H1 (cell line): ENCODE measurements around the gene F10. TPM values are rescaled to one million over a fixed set of nuclear protein-coding genes. Genes with fewer than 3 reads are reported as not detected.

Experiments
- CTCF ChIA-PET: fragments of 300-600 bp; sonication (Branson Sonifier 250); formaldehyde crosslinking; loops from one replicate; lab custom pipeline; 2021; ENCODE audit not compliant: partially characterized antibody; lab: Charles Lee
- POLR2A ChIA-PET: fragments of 300-600 bp; sonication (Branson Sonifier 250); formaldehyde crosslinking; loops from one replicate; lab custom pipeline; 2021; ENCODE audit warnings: inconsistent platforms; ENCODE audit not compliant: partially characterized antibody; lab: Charles Lee
- DNase-seq, 2 experiments: peaks; one replicate each; pipeline versions ENCODE4 v3.0.0 to v3.0.0-alpha.2; 2010 to 2022; ENCODE audit warnings: low spot score in 2 of 2, low read depth in 1 of 2, mixed read lengths in 1 of 2
- FAIRE-seq: peaks from 2 replicates; lab custom pipeline; 2011; peaks lifted over from hg19 to GRCh38; lab: Jason Lieb, UNC
- H2AFZ ChIP-seq: 2 replicates; pipeline ENCODE4 v1.8.1; 2012; ENCODE audit warnings: low read length, inconsistent platforms
- H2AK5ac ChIP-seq: 2 replicates; pipeline ENCODE4 v1.6.1; 2013; ENCODE audit warnings: low read depth, low read length
- H2BK120ac ChIP-seq: replicated peaks from 2 replicates; pipeline ENCODE3; 2013; ENCODE audit warnings: low read depth, low read length, inconsistent platforms
- H2BK12ac ChIP-seq: 2 replicates; pipeline ENCODE4 v1.6.1; 2013; ENCODE audit warnings: low read depth, low read length
- H2BK15ac ChIP-seq: 2 replicates; pipeline ENCODE4 v1.6.1; 2013; ENCODE audit warnings: low read length
- H2BK20ac ChIP-seq: 2 replicates; pipeline ENCODE4 v1.6.1; 2013; ENCODE audit warnings: low read length
- H2BK5ac ChIP-seq: 2 replicates; pipeline ENCODE4 v1.6.1; 2013; ENCODE audit warnings: low read depth, low read length
- H3K14ac ChIP-seq: 2 replicates; pipeline ENCODE4 v1.6.1; 2013; ENCODE audit warnings: inconsistent platforms; ENCODE audit not compliant: insufficient read length
- H3K18ac ChIP-seq: 2 replicates; pipeline ENCODE4 v1.6.1; 2013; ENCODE audit warnings: low read length; ENCODE audit errors: extremely low read depth
- H3K23ac ChIP-seq: 2 replicates; pipeline ENCODE4 v1.6.1; 2013; ENCODE audit warnings: inconsistent platforms; ENCODE audit not compliant: insufficient read length
- H3K23me2 ChIP-seq: 2 replicates; pipeline ENCODE4 v1.6.1; 2013; ENCODE audit warnings: low read depth, low read length
- H3K27ac ChIP-seq: 2 replicates; pipeline ENCODE4 v1.6.1; 2011; ENCODE audit warnings: low read depth, low read length, inconsistent platforms
- H3K27me3 ChIP-seq, 4 experiments: replicated peaks in 1 of 4; 1 replicate in 1 of 4; 2 replicates in 3 of 4; pipeline versions ENCODE4 v1.6.1 to v1.8.1; 2011 to 2013; ENCODE audit warnings: low read length in 3 of 4, mild to moderate bottlenecking in 3 of 4, inconsistent platforms in 2 of 4, mixed read lengths in 2 of 4, moderate library complexity in 1 of 4; ENCODE audit not compliant: control insufficient read depth in 3 of 4, insufficient read depth in 3 of 4; ENCODE audit errors: extremely low read depth in 1 of 4
- H3K36me3 ChIP-seq, 4 experiments: 2 replicates each; pipeline versions ENCODE4 v1.6.1 to v1.8.1; 2011 to 2013; ENCODE audit warnings: mild to moderate bottlenecking in 4 of 4, low read length in 3 of 4, moderate library complexity in 2 of 4, control low read depth in 1 of 4, inconsistent platforms in 1 of 4; ENCODE audit not compliant: insufficient read depth in 4 of 4, control insufficient read depth in 2 of 4
- H3K4ac ChIP-seq: replicated peaks from 2 replicates; pipeline ENCODE3; 2013; ENCODE audit warnings: low read length, low read depth, mixed read lengths, inconsistent platforms; ENCODE audit not compliant: insufficient read length
- H3K4me1 ChIP-seq, 4 experiments: replicated peaks in 1 of 4; 1 replicate in 1 of 4; 2 replicates in 3 of 4; pipeline versions ENCODE4 v1.6.1 to v1.8.1; 2011 to 2013; ENCODE audit warnings: low read length in 3 of 4, inconsistent platforms in 2 of 4, mixed read lengths in 1 of 4; ENCODE audit not compliant: insufficient read depth in 4 of 4, control insufficient read depth in 3 of 4
- H3K4me2 ChIP-seq, 2 experiments: 2 replicates each; pipeline versions ENCODE4 v1.6.1 to v1.8.1; 2011 to 2013; ENCODE audit warnings: low read depth in 2 of 2, low read length in 2 of 2, control low read depth in 1 of 2, inconsistent platforms in 1 of 2, mild to moderate bottlenecking in 1 of 2; ENCODE audit not compliant: insufficient read depth in 1 of 2
- H3K4me3 ChIP-seq, 4 experiments: fragments of 200-600, 300-600 bp in 1 of 4; sonication (generic), shearing (Covaris generic), sonication (Bioruptor Twin) in 1 of 4; 2 replicates each; pipeline versions ENCODE4 v1.5.1 to v1.8.1; 2011 to 2016; ENCODE audit warnings: low read length in 4 of 4, low read depth in 3 of 4, control low read depth in 2 of 4, inconsistent platforms in 2 of 4, mild to moderate bottlenecking in 2 of 4, mixed read lengths in 1 of 4, moderate library complexity in 1 of 4; ENCODE audit not compliant: insufficient read depth in 2 of 4; ENCODE audit errors: extremely low read depth in 1 of 4
- H3K56ac ChIP-seq: replicated peaks from 2 replicates; pipeline ENCODE3; 2013; ENCODE audit warnings: low read depth, mild to moderate bottlenecking, mixed read lengths, low read length, inconsistent platforms; ENCODE audit not compliant: insufficient read length
- H3K79me1 ChIP-seq: 2 replicates; pipeline ENCODE4 v1.6.1; 2013; ENCODE audit warnings: low read depth, low read length, control low read depth
- H3K79me2 ChIP-seq, 2 experiments: 2 replicates each; pipeline versions ENCODE4 v1.6.1 to v1.8.1; 2012 to 2013; ENCODE audit warnings: low read length in 2 of 2, mild to moderate bottlenecking in 2 of 2, inconsistent platforms in 1 of 2; ENCODE audit not compliant: insufficient read depth in 2 of 2, control insufficient read depth in 1 of 2
- H3K9ac ChIP-seq, 4 experiments: replicated peaks in 1 of 4; 1 replicate in 1 of 4; 2 replicates in 3 of 4; pipeline versions ENCODE4 v1.6.1 to v1.8.1; 2011 to 2013; ENCODE audit warnings: low read depth in 3 of 4, low read length in 3 of 4, control low read depth in 2 of 4, mild to moderate bottlenecking in 2 of 4, moderate library complexity in 2 of 4, inconsistent platforms in 1 of 4; ENCODE audit errors: extremely low read depth in 1 of 4
- H3K9me3 ChIP-seq, 2 experiments: 2 replicates each; pipeline versions ENCODE4 v1.6.1 to v1.8.1; 2012 to 2013; ENCODE audit warnings: mild to moderate bottlenecking in 2 of 2, moderate library complexity in 2 of 2, control low read depth in 1 of 2, inconsistent platforms in 1 of 2, low read depth in 1 of 2, low read length in 1 of 2, mixed read lengths in 1 of 2; ENCODE audit not compliant: insufficient read depth in 2 of 2
- H4K20me1 ChIP-seq, 2 experiments: replicated peaks in 1 of 2; 2 replicates each; pipeline versions ENCODE3 to v1.8.1; 2011 to 2013; ENCODE audit warnings: inconsistent platforms in 2 of 2, low read length in 2 of 2, mild to moderate bottlenecking in 1 of 2; ENCODE audit not compliant: insufficient read depth in 2 of 2, control insufficient read depth in 1 of 2
- H4K5ac ChIP-seq: 2 replicates; pipeline ENCODE4 v1.6.1; 2013; ENCODE audit warnings: low read length, low read depth, mixed read lengths, inconsistent platforms; ENCODE audit not compliant: insufficient read length
- H4K8ac ChIP-seq: 2 replicates; pipeline ENCODE4 v1.8.0; 2013; ENCODE audit warnings: mild to moderate bottlenecking, moderate library complexity, low read length, inconsistent platforms; ENCODE audit not compliant: insufficient read depth; ENCODE audit errors: extremely low read depth
- H4K91ac ChIP-seq: replicated peaks from 2 replicates; pipeline ENCODE3; 2013; ENCODE audit warnings: low read length, mixed read lengths, inconsistent platforms; ENCODE audit not compliant: insufficient read length
- CHD1 ChIP-seq: IDR thresholded peaks from 2 replicates; pipeline ENCODE4 v1.6.1; 2012; ENCODE audit warnings: low read depth, low read length, improper control_type of control experiment
- HDAC2 ChIP-seq, 2 experiments: fragments of 300-600 bp in 1 of 2; sonication (generic) in 1 of 2; IDR thresholded peaks; 2 replicates each; pipeline ENCODE4 v1.6.1; 2011 to 2012; ENCODE audit warnings: low read depth in 2 of 2, low read length in 2 of 2, mild to moderate bottlenecking in 2 of 2, moderate library complexity in 2 of 2, borderline replicate concordance in 1 of 2, inconsistent platforms in 1 of 2
- KDM1A ChIP-seq: fragments of 200-600, 300-600 bp; sonication (generic); IDR thresholded peaks from 2 replicates; pipeline ENCODE4 v1.7.1; 2016; ENCODE audit warnings: mild to moderate bottlenecking, low read length, borderline replicate concordance
- POLR2A ChIP-seq, 2 experiments: IDR thresholded peaks; 1 replicate in 1 of 2; 2 replicates in 1 of 2; pipeline ENCODE4 v1.6.1; 2011; ENCODE audit warnings: low read depth in 2 of 2, low read length in 2 of 2, mild to moderate bottlenecking in 2 of 2; ENCODE audit errors: control extremely low read depth in 1 of 2
- RFX5 ChIP-seq: IDR thresholded peaks from 2 replicates; pipeline ENCODE4 v1.6.1; 2011; ENCODE audit warnings: low read depth, low read length, improper control_type of control experiment, borderline replicate concordance
- SIN3A ChIP-seq, 2 experiments: IDR thresholded peaks in 1 of 2; conservative IDR thresholded peaks in 1 of 2; 2 replicates each; pipeline ENCODE4 v1.6.1; 2011 to 2012; ENCODE audit warnings: low read length in 2 of 2, improper control_type of control experiment in 1 of 2, low read depth in 1 of 2, mild to moderate bottlenecking in 1 of 2
- SP1 ChIP-seq: IDR thresholded peaks from 2 replicates; pipeline ENCODE4 v1.6.1; 2011; ENCODE audit warnings: low read depth, low read length
- SP4 ChIP-seq: IDR thresholded peaks from 2 replicates; pipeline ENCODE4 v1.6.1; 2012; ENCODE audit warnings: low read length, inconsistent platforms
- TAF7 ChIP-seq: optimal IDR thresholded peaks from 2 replicates; pipeline ENCODE3; 2011; ENCODE audit warnings: low read depth, mild to moderate bottlenecking, inconsistent platforms, low read length, moderate library complexity, borderline replicate concordance
- TEAD4 ChIP-seq: IDR thresholded peaks from 2 replicates; pipeline ENCODE4 v1.6.1; 2012; ENCODE audit warnings: low read depth, low read length, inconsistent platforms, mixed read lengths
- WGBS, 2 experiments: shearing (Covaris generic) in 1 of 2; methylation state at CpG; one replicate each; pipeline versions ENCODE4 v1.1.6 to v1.1.7; 2013 to 2015; ENCODE audit warnings: low lambda C conversion rate in 2 of 2, mixed read lengths in 2 of 2, inconsistent platforms in 1 of 2, low coverage in 1 of 2, missing lambda C conversion rate in 1 of 2; ENCODE audit not compliant: insufficient replicate concordance in 2 of 2, insufficient coverage in 1 of 2, insufficient read length in 1 of 2; ENCODE audit errors: extremely low coverage in 1 of 2, missing lambda C conversion rate in 1 of 2; 5-methylcytosine and 5-hydroxymethylcytosine counted together
- polyA plus RNA-seq, 7 experiments: library from polyadenylated mRNA; depleted of rRNA in 3 of 7; stranded (reverse) in 5 of 7; unstranded in 2 of 7; fragments of >200 nt in 5 of 7; fragments of 200-250 nt in 2 of 7; gene quantifications; 1 replicate in 5 of 7; 2 replicates in 1 of 7; 4 replicates in 1 of 7; pipeline versions ENCODE4 v1.2.1 to v1.2.3, GENCODE V29; 2011 to 2013; ENCODE audit warnings: missing spikeins in 2 of 7, mixed read lengths in 2 of 7
- total RNA-seq: library from RNA; stranded (reverse); fragmentation: NEBNext Ultra II Directional; extraction: Animal tissue kit (Norgen Biotek cat#: 25700); gene quantifications from 2 replicates; pipeline ENCODE4 v1.2.1, GENCODE V29; 2021
- TF ChIP-seq, protein P1 (sequence below): IDR thresholded peaks from 2 replicates; pipeline ENCODE4 v1.6.1; 2012; ENCODE audit warnings: inconsistent platforms

F10 gene
- total and polyA plus RNA-seq, 2 of the 8 experiments (the other 6 are each of a cell fraction or from before 2014, with no cell fraction given) = 2.0 to 4.2 TPM

DNA sequence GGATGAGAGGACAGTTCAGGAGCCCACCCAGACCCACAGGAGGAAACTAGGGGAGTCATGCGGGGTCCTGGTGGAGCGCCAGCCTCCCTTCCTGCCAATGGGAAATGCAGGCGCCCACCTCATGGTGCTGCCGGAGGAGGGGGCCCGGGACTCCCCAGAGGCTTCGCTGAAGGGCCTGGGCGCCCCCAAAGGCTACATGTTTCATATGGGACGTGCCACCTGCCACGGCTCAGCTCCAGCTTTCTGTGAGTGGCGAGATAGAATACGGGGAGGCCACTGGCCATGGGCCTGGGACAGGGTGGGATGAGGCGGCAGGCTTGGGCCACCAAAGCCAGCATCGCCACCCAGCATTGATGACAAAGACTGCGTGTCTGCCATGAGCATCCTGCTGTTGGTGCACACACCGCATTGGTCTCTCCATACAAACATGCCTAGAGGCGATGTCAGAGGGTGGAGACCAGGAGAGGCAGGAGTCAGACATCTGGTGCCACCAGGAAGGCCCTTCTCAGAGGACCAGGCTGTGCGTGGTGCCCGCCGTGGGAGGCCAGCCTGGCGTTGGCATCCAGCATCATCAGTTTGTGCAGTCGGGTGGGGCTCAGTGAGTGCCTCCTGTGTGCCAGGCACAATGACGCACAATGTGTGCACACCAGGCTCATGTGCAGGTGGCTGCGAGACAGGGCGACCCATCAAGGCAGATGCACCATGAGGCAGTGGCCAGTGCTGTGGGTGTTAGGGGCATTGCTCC, 1.2 kb upstream of the F10 start:
- POLR2A ChIA-PET = no interaction called here
- Histone ChIP-seq H2BK120ac (no peak overlapping the region), H2BK15ac (peak overlapping the region; percentile 81; the same call in 1 of the 2 replicates), H3K23ac (no peak overlapping the region), H3K4me2 (no peak overlapping the region), H3K4ac (no peak overlapping the region), H3K14ac (no peak overlapping the region), H3K18ac (no peak overlapping the region), H3K79me1 (no peaks in the 10 kb centered on the region), H3K56ac (no peak overlapping the region), H3K23me2 (no peaks in the 10 kb centered on the region), H4K91ac (no peak overlapping the region), H3K9me3 (no peaks in the 10 kb centered on the region), H3K27ac (no peak overlapping the region), H2BK20ac (0 out of 2 replicates have a peak overlapping the region, but pooled peaks have one; percentile 61), H3K4me1 (peaks cover 0 to 10% (median 8%) of the 10 kb centered on the region in 4 experiments; a peak in 5 of 7 replicates), H3K4me3 (no peak overlapping the region), H3K9ac (no peak overlapping the region), H2BK5ac (no peak overlapping the region), H4K8ac (0 out of 2 replicates have a peak overlapping the region, but pooled peaks have one; percentile 2), H2AFZ (no peak overlapping the region), H3K36me3 (no peaks in the 10 kb centered on the region; a peak in 1 of 8 replicates), H2BK12ac (peak overlapping the region; percentile 27; the same call in 1 of the 2 replicates), H3K27me3 (no peaks in the 10 kb centered on the region; a peak in 2 of 7 replicates), H3K79me2 (no peaks in the 10 kb centered on the region), H2AK5ac (no peak overlapping the region), H4K20me1 (peaks cover 0 to 4% of the 10 kb centered on the region in 2 experiments), H4K5ac (no peak overlapping the region)
- 93% methylated on average over 24 of the region's 24 CpGs; no CpG with 5 or more reads in 1 of the 2 experiments for WGBS, 2 experiments
- CTCF ChIA-PET = interaction anchor here (0.7 to 1.6 kb wide), 2 partner anchors 11 to 214 kb away, joined by 3 to 4 read pairs; no protein-coding TSS in a partner anchor
- TF ChIP-seq POLR2A (IDR thresholded peaks at IDR 0.05; ENCODE audit: control extremely low read depth in 1 of 2, low read depth in 2 of 2, low read length in 2 of 2) = no peak
- TF ChIP-seq SIN3A (conservative IDR thresholded peaks at IDR 0.05 in 1 of 2, IDR thresholded peaks at IDR 0.05 in 1 of 2; ENCODE audit: low read depth in 1 of 2, low read length in 2 of 2) = no peak
- no peak for TF ChIP-seq HDAC2 (IDR thresholded peaks at IDR 0.05; ENCODE audit: borderline replicate concordance in 1 of 2, low read depth in 2 of 2, low read length in 2 of 2)
- TF ChIP-seq CHD1 = no peak
- no peak for TF ChIP-seq KDM1A
- no peak for TF ChIP-seq TEAD4
- no peak for TF ChIP-seq TAF7
- no peak for TF ChIP-seq RFX5
- TF ChIP-seq, protein P1, sequence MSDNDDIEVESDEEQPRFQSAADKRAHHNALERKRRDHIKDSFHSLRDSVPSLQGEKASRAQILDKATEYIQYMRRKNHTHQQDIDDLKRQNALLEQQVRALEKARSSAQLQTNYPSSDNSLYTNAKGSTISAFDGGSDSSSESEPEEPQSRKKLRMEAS = no peak
- TF ChIP-seq SP1 = no peak
- no peak for TF ChIP-seq SP4
- DNase-seq (no peak), FAIRE-seq (no peak)
